Type B pancreatic cell (in vitro differentiated cells): ENCODE results near the gene SHF. TPM values are rescaled to one million over a fixed set of nuclear protein-coding genes. Genes with fewer than 3 reads are reported as not detected.

Experiments used
- DNase-seq: peaks from one replicate; pipeline ENCODE4 v3.0.0; 2021; ENCODE audit warnings: mixed read lengths; ENCODE audit not compliant: unreplicated experiment; ENCODE audit errors: extremely low spot score
- H3K27ac Mint-ChIP-seq: 2 replicates; pipeline ENCODE4 v1.8.0; 2021; ENCODE audit warnings: mild to moderate bottlenecking, mixed read lengths
- H3K27me3 Mint-ChIP-seq: 2 replicates; pipeline ENCODE4 v1.8.0; 2021; ENCODE audit warnings: mixed read lengths
- H3K36me3 Mint-ChIP-seq: 2 replicates; pipeline ENCODE4 v1.8.0; 2021; ENCODE audit warnings: mixed read lengths
- H3K4me1 Mint-ChIP-seq: one replicate; pipeline ENCODE4 v1.8.0; 2021; ENCODE audit warnings: mixed read lengths; ENCODE audit not compliant: unreplicated experiment
- H3K4me3 Mint-ChIP-seq: 2 replicates; pipeline ENCODE4 v1.8.0; 2021; ENCODE audit warnings: mild to moderate bottlenecking, mixed read lengths
- H3K9me3 Mint-ChIP-seq: 2 replicates; pipeline ENCODE4 v1.8.0; 2021; ENCODE audit warnings: mixed read lengths
- total RNA-seq: library from RNA; stranded (reverse); gene quantifications from 2 replicates; pipeline ENCODE4 v1.2.1, GENCODE V29; 2021; ENCODE audit warnings: low replicate concordance
- TF ChIP-seq, protein P1 (sequence below): fragments of 200-600 bp; sonication (generic); conservative IDR thresholded peaks from 2 replicates; pipeline ENCODE4 v1.5.0; 2021; ENCODE audit warnings: antibody characterized with exemption, mild to moderate bottlenecking

Gene SHF
- total RNA-seq, 1 donor from 2014 or later, result 29.0 TPM

DNA sequence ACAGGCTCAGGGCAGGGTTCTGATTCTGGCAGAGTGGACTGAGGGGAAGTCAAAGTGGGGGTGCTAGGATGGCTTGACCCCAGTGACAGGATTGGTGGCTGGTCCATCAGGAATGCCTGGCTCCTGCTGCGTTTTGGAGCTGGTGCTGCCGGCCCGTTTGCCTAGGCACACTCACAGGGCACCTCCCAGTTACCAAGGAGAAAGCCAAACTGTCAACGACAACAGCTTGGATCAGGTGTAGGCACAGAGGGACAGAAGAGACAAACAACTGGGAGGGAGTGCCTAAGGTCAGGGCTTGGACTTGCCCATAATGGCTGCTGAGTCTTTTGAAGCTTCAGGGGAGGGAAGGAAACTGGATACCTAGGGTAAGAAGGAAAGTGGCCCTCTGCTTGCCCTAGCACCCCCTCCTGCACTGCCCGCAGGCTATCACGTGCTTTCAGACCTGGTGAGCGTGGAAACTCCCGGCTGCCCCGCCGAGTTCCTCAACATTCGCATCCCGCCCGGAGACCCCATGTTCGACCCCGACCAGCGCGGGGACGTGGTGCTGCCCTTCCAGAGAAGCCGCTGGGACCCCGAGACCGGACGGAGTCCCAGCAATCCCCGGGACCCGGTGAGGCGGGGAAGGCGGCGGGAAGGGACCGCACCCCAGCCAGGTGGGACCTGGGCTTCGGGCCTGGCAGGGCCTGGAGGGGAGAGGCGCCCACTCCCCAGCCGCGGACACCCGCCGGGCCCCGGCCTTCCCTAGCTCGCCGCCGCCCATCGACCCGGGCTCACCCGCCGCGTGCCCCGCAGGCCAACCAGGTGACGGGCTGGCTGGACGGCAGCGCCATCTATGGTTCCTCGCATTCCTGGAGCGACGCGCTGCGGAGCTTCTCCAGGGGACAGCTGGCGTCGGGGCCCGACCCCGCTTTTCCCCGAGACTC lies 52.8 kb downstream of the SHF start:
- TF ChIP-seq, protein P1, sequence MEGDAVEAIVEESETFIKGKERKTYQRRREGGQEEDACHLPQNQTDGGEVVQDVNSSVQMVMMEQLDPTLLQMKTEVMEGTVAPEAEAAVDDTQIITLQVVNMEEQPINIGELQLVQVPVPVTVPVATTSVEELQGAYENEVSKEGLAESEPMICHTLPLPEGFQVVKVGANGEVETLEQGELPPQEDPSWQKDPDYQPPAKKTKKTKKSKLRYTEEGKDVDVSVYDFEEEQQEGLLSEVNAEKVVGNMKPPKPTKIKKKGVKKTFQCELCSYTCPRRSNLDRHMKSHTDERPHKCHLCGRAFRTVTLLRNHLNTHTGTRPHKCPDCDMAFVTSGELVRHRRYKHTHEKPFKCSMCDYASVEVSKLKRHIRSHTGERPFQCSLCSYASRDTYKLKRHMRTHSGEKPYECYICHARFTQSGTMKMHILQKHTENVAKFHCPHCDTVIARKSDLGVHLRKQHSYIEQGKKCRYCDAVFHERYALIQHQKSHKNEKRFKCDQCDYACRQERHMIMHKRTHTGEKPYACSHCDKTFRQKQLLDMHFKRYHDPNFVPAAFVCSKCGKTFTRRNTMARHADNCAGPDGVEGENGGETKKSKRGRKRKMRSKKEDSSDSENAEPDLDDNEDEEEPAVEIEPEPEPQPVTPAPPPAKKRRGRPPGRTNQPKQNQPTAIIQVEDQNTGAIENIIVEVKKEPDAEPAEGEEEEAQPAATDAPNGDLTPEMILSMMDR, result no peak
- DNase-seq, result no peak
- Mint-ChIP-seq H3K27ac (no peak overlapping the region), H3K9me3 (no peaks in the 10 kb centered on the region), H3K4me3 (peak overlapping the region; percentile 60), H3K4me1 (peaks cover 5% of the 10 kb centered on the region), H3K36me3 (no peaks in the 10 kb centered on the region), H3K27me3 (peaks cover 64% of the 10 kb centered on the region)

DNA sequence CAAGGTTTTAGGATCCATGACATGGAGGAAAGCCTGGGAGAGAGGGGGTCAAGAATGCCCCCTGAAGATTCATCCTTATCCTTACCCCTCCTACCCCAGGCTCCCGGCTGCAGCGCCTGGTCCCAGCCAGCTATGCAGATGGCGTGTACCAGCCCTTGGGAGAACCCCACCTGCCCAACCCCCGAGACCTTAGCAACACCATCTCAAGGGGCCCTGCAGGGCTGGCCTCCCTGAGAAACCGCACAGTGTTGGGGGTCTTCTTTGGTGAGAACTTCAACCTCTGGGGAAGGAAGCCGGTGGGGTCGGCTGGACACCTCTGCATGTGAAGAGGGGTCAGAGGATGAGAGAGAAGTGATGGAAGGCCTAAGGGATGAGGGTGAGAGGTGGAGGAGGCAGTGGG lies 53.7 kb downstream of the SHF start:
- no peaks in the 10 kb centered on the region for H3K36me3 Mint-ChIP-seq
- no peak overlapping the region for H3K27ac Mint-ChIP-seq
- H3K4me3 Mint-ChIP-seq, result no peak overlapping the region
- H3K27me3 Mint-ChIP-seq, result peaks cover 70% of the 10 kb centered on the region
- DNase-seq, result no peak
- peaks cover 5% of the 10 kb centered on the region for H3K4me1 Mint-ChIP-seq
- no peaks in the 10 kb centered on the region for H3K9me3 Mint-ChIP-seq
- TF ChIP-seq, protein P1, result no peak

DNA sequence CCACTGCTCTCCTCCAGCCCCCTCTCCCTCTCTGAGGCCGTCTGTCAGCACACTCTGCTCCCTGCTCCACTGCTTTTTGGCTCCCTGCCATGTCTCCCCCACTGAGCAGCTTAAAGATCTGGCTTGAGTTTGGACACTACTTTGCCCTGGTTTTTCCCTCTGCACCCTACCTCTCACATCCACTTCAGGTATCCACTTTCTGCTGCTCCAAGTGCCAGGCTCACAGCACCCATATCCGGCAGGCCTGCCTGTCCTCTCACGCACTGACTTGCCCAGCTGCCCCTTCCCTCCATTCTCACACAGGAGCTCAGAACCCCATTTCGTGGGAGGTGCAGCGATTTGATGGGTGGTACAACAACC lies 54.2 kb downstream of the SHF start:
- H3K9me3 Mint-ChIP-seq, result no peaks in the 10 kb centered on the region
- H3K36me3 Mint-ChIP-seq, result no peaks in the 10 kb centered on the region
- H3K4me1 Mint-ChIP-seq, result peaks cover 8% of the 10 kb centered on the region
- H3K27ac Mint-ChIP-seq, result no peak overlapping the region
- peaks cover 75% of the 10 kb centered on the region for H3K27me3 Mint-ChIP-seq
- DNase-seq, result no peak
- no peak overlapping the region for H3K4me3 Mint-ChIP-seq
- TF ChIP-seq, protein P1, result no peak

DNA sequence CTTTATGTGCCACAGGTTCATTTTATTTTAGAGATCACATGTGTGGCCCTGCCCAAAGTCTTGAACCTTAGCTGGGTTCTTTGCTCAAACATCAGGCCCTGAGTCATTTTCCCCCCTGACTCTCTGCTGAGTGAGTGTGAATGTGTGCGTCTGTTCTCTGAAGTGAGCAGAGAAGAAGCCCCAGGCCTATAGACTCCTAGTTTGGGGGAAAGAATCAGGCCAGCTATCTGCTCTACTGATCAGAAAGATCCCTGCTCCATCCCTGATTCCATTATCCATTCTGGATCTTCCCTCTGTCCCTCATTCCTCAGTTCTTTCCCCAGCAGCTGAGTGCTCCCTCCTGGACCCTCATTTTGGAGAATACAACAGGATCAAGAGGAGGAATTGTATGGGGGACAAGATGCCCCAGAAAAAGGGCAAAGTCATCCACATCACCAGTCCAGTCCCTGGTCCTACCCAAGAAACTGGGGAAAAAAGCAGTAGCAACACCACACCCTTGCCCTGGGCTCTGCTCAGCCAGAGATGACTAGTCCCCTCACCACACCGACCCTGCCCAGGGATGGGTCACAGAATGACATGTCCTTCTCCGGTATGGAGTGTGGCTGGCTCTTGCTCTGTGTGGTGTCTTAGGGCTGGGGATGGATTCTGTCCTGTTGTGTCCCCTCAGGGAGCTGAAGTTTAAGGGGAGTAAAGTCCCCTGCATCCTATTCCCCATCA lies 54.8 kb downstream of the SHF start:
- Mint-ChIP-seq H3K4me1 (peaks cover 12% of the 10 kb centered on the region), H3K4me3 (no peak overlapping the region), H3K27me3 (peaks cover 76% of the 10 kb centered on the region), H3K36me3 (no peaks in the 10 kb centered on the region), H3K27ac (no peak overlapping the region), H3K9me3 (no peaks in the 10 kb centered on the region)
- DNase-seq, result no peak
- TF ChIP-seq, protein P1, result no peak

DNA sequence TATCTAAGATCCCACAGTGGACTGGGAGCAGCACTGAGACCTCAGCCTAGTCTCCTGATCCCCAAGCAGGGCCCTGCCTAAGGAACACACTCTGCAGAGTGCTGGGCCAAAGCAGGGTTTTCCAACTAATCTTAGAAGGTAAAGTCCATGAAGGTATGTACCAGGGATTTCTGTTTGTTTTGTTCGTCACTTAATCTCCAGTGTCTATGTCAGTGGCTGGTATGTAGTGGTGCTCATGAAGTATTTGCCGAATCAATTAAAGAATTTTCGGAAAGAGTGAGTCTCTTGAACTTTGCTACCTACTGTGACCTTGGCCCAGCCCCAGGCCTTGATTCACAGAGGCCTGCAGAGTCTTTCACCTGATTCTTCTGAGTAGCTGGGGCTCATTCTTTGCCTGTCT lies 56.3 kb downstream of the SHF start:
- Mint-ChIP-seq H3K4me1 (peaks cover 12% of the 10 kb centered on the region), H3K4me3 (peak overlapping the region; percentile 54), H3K27ac (no peak overlapping the region), H3K27me3 (peaks cover 80% of the 10 kb centered on the region), H3K9me3 (no peaks in the 10 kb centered on the region), H3K36me3 (no peaks in the 10 kb centered on the region)
- TF ChIP-seq, protein P1, result no peak
- no peak for DNase-seq
